ENCODE results near the gene GABBR1. TPM values are rescaled to one million over a fixed set of nuclear protein-coding genes. Genes with fewer than 3 reads are reported as not detected.

The GABBR1 gene
- total and polyA plus RNA-seq, 2 donors (not counting 3 experiments of a cell fraction or from before 2014, with no cell fraction given), result 43.6 to 50.8 TPM

- peak; percentile 66 for DNase-seq (ENCODE audit: low read depth, low spot score)
- Histone ChIP-seq H2AFZ (ENCODE audit: low read depth, low read length) (no peak overlapping the region), H3K4me1 (ENCODE audit: control insufficient read depth, extremely low read depth, insufficient read depth, low read length) (peaks cover 4% of the 10 kb centered on the region), H3K4me3 (replicated peaks in 1 of 3; ENCODE audit: insufficient read depth in 1 of 3, low read depth in 1 of 3, low read length in 3 of 3) (no peak overlapping the region), H3K36me3 (ENCODE audit: control insufficient read depth in 2 of 2, extremely low read depth in 1 of 2, insufficient read depth in 2 of 2, low read length in 2 of 2) (no peaks in the 10 kb centered on the region), H3K27me3 (ENCODE audit: control insufficient read depth in 2 of 2, insufficient read depth in 2 of 2, low read length in 2 of 2) (peaks cover 16 to 23% of the 10 kb centered on the region in 2 experiments), H3K4me2 (ENCODE audit: insufficient read depth, low read length) (no peak overlapping the region), H4K20me1 (replicated peaks; ENCODE audit: control insufficient read depth, extremely low read depth, insufficient read depth, low read length) (no peaks in the 10 kb centered on the region), H3K79me2 (ENCODE audit: control insufficient read depth, insufficient read depth, low read length) (no peaks in the 10 kb centered on the region), H3K27ac (ENCODE audit: insufficient read depth, low read depth, low read length) (no peak overlapping the region), H3K9me1 (replicated peaks; ENCODE audit: control insufficient read depth, extremely low read depth, insufficient read depth, low read length) (no peaks in the 10 kb centered on the region), H3K9ac (replicated peaks; ENCODE audit: extremely low read depth, insufficient read depth, low read length) (no peak overlapping the region), H3K9me3 (replicated peaks; ENCODE audit: control insufficient read depth, insufficient read depth, low read length) (no peaks in the 10 kb centered on the region)
- intact Hi-C loops (cut with micrococcal nuclease) (no loop called here), dilution Hi-C loops (cut with MboI; ENCODE audit: extremely low pct_ligation_motif_present, low sequenced_read_pairs) (no loop called here)
- ChIA-PET CTCF (interaction anchor here (0.6 to 3.5 kb wide), 45 partner anchors 9 to 581 kb away, joined by 3 to 84 read pairs (median 6); partner anchors contain the start of genes GABBR1, POLR1H and ZFP57), POLR2A (no interaction called here)
- FAIRE-seq, result peak; percentile 77
- no TSS peak for BruUV-seq (replicated peaks)
- TF ChIP-seq MAX (IDR thresholded peaks at IDR 0.05; ENCODE audit: insufficient read depth, insufficient read length) (no peak), CTCF (IDR thresholded peaks at IDR 0.05; ENCODE audit: extremely low read depth in 1 of 2, insufficient read depth in 1 of 2, low read depth in 1 of 2, low read length in 2 of 2) (peak; percentile 57 to 68)
Observed at GRCh38 chr6:29653452-29654038, 20.6 kb upstream of the GABBR1 start.

GRCh38 chr6:29652198-29652584 lies 19.2 kb upstream of the GABBR1 start:
- no peak for TF ChIP-seq CTCF (IDR thresholded peaks at IDR 0.05; ENCODE audit: extremely low read depth in 1 of 2, insufficient read depth in 1 of 2, low read depth in 1 of 2, low read length in 2 of 2)
- TF ChIP-seq FOS (IDR thresholded peaks at IDR 0.05; ENCODE audit: borderline replicate concordance, insufficient read depth, low read length), result no peak
- TF ChIP-seq POLR2AphosphoS5 (IDR thresholded peaks at IDR 0.05; ENCODE audit: insufficient read depth, low read depth, low read length), result no peak
- TF ChIP-seq POLR2A (IDR thresholded peaks at IDR 0.05; ENCODE audit: low read depth, low read length), result no peak
- no peak for TF ChIP-seq GATA2 (IDR thresholded peaks at IDR 0.05; ENCODE audit: insufficient read depth, insufficient read length, low read depth, low read length)
- H4K20me1 ChIP-seq (replicated peaks; ENCODE audit: control insufficient read depth, extremely low read depth, insufficient read depth, low read length), result no peaks in the 10 kb centered on the region
- H3K4me2 ChIP-seq (ENCODE audit: insufficient read depth, low read length), result no peak overlapping the region
- no peak overlapping the region for H3K4me3 ChIP-seq (replicated peaks in 1 of 3; ENCODE audit: insufficient read depth in 1 of 3, low read depth in 1 of 3, low read length in 3 of 3)
- H3K4me1 ChIP-seq (ENCODE audit: control insufficient read depth, extremely low read depth, insufficient read depth, low read length), result peaks cover 4% of the 10 kb centered on the region
- no peaks in the 10 kb centered on the region for H3K9me3 ChIP-seq (replicated peaks; ENCODE audit: control insufficient read depth, insufficient read depth, low read length)
- H3K36me3 ChIP-seq (ENCODE audit: control insufficient read depth in 2 of 2, extremely low read depth in 1 of 2, insufficient read depth in 2 of 2, low read length in 2 of 2), result no peaks in the 10 kb centered on the region
- no TSS peak for BruUV-seq (replicated peaks)
- no peak overlapping the region for H3K27ac ChIP-seq (ENCODE audit: insufficient read depth, low read depth, low read length)
- peaks cover 13 to 23% of the 10 kb centered on the region in 2 experiments for H3K27me3 ChIP-seq (ENCODE audit: control insufficient read depth in 2 of 2, insufficient read depth in 2 of 2, low read length in 2 of 2)
- FAIRE-seq, result no peak
- no peaks in the 10 kb centered on the region for H3K79me2 ChIP-seq (ENCODE audit: control insufficient read depth, insufficient read depth, low read length)
- dilution Hi-C loops (cut with MboI; ENCODE audit: extremely low pct_ligation_motif_present, low sequenced_read_pairs), result no loop called here
- no peak overlapping the region for H3K9ac ChIP-seq (replicated peaks; ENCODE audit: extremely low read depth, insufficient read depth, low read length)
- intact Hi-C loops (cut with micrococcal nuclease), result no loop called here
- ChIA-PET CTCF (interaction anchor here (0.6 to 3.5 kb wide), 7 partner anchors 12 to 1203 kb away, joined by 3 to 84 read pairs (median 12); partner anchors contain the start of gene ZFP57), POLR2A (no interaction called here)
- H2AFZ ChIP-seq (ENCODE audit: low read depth, low read length), result no peak overlapping the region
- no peaks in the 10 kb centered on the region for H3K9me1 ChIP-seq (replicated peaks; ENCODE audit: control insufficient read depth, extremely low read depth, insufficient read depth, low read length)
- no peak for DNase-seq (ENCODE audit: low read depth, low spot score)

All from endothelial cell of umbilical vein (primary cell).